ENCODE results near the gene STRA8. TPM values are rescaled to one million over a fixed set of nuclear protein-coding genes. Genes with fewer than 3 reads are reported as not detected.

Gene STRA8
- total RNA-seq, 1 experiment from 2014 or later = not detected

DNA sequence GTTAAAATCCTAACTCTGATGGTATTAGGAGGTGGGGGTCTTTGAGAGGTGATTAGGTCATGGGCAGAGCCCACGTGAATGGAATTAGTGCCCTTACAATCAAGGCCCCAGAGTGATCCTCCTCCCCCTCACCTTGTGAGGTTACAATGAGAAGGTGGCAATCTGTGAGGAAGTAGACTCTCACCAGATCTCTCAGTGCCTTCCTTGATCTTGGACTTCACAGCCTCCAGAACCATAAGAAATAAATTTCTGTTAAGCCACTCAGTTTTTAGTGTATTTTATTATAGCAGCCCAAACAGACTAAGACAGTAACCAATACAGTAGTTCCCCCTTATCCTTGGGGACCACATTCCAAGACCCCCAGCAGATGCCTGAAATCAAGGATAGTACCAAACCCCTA, 32.0 kb downstream of the STRA8 start:
- no peak for TF ChIP-seq REST (IDR thresholded peaks at IDR 0.05; ENCODE audit: insufficient read depth in 1 of 2, low read depth in 2 of 2, low read length in 1 of 2)
- TF ChIP-seq, protein P1, sequence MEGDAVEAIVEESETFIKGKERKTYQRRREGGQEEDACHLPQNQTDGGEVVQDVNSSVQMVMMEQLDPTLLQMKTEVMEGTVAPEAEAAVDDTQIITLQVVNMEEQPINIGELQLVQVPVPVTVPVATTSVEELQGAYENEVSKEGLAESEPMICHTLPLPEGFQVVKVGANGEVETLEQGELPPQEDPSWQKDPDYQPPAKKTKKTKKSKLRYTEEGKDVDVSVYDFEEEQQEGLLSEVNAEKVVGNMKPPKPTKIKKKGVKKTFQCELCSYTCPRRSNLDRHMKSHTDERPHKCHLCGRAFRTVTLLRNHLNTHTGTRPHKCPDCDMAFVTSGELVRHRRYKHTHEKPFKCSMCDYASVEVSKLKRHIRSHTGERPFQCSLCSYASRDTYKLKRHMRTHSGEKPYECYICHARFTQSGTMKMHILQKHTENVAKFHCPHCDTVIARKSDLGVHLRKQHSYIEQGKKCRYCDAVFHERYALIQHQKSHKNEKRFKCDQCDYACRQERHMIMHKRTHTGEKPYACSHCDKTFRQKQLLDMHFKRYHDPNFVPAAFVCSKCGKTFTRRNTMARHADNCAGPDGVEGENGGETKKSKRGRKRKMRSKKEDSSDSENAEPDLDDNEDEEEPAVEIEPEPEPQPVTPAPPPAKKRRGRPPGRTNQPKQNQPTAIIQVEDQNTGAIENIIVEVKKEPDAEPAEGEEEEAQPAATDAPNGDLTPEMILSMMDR (IDR thresholded peaks at IDR 0.05) = no peak
- H3K4me1 ChIP-seq (ENCODE audit: control insufficient read depth, insufficient read depth, low read length) = no peaks in the 10 kb centered on the region
- no peak for DNase-seq (ENCODE audit: low read depth, low spot score)
- ChIA-PET POLR2A (no interaction called here), CTCF (no interaction called here)
- no peak for ATAC-seq
- in situ Hi-C loops (cut with HindIII; ENCODE audit: low pct_unique_long_range_greater_than_20kb, low sequenced_read_pairs) (no loop called here), intact Hi-C loops (cut with micrococcal nuclease; ENCODE audit: unreplicated experiment) (no loop called here)
- no peak overlapping the region for H3K4me3 ChIP-seq (ENCODE audit: low read depth in 2 of 2, low read length in 2 of 2)
- H3K27ac ChIP-seq (ENCODE audit: low read length) = no peak overlapping the region
- no peaks in the 10 kb centered on the region for H3K9me3 ChIP-seq (ENCODE audit: control insufficient read depth, insufficient read depth, low read depth, low read length)
- no peaks in the 10 kb centered on the region for H3K36me3 ChIP-seq (ENCODE audit: control insufficient read depth, insufficient read depth, low read length)
- H3K27me3 ChIP-seq (ENCODE audit: control insufficient read depth, insufficient read depth, low read length) = no peaks in the 10 kb centered on the region
- BruUV-seq (replicated peaks) = no TSS peak

GRCh38 chr7:135269921-135270320, 36.3 kb downstream of the STRA8 start:
- ChIA-PET POLR2A (no interaction called here), CTCF (no interaction called here)
- H3K36me3 ChIP-seq (ENCODE audit: control insufficient read depth, insufficient read depth, low read length) = no peaks in the 10 kb centered on the region
- intact Hi-C loops (cut with micrococcal nuclease; ENCODE audit: unreplicated experiment) = no loop called here
- DNase-seq (ENCODE audit: low read depth, low spot score) (no peak), ATAC-seq (no peak)
- no peaks in the 10 kb centered on the region for H3K4me1 ChIP-seq (ENCODE audit: control insufficient read depth, insufficient read depth, low read length)
- no peaks in the 10 kb centered on the region for H3K9me3 ChIP-seq (ENCODE audit: control insufficient read depth, insufficient read depth, low read depth, low read length)
- in situ Hi-C loops (cut with HindIII; ENCODE audit: low pct_unique_long_range_greater_than_20kb, low sequenced_read_pairs) = no loop called here
- H3K27me3 ChIP-seq (ENCODE audit: control insufficient read depth, insufficient read depth, low read length) = no peaks in the 10 kb centered on the region
- TF ChIP-seq TCF7L2 (IDR thresholded peaks at IDR 0.05; ENCODE audit: low read depth, low read length) = no peak
- no peak for TF ChIP-seq POLR2AphosphoS5 (IDR thresholded peaks at IDR 0.05; ENCODE audit: low read depth, low read length)
- H3K4me3 ChIP-seq (ENCODE audit: low read depth in 2 of 2, low read length in 2 of 2) = no peak overlapping the region
- no TSS peak for BruUV-seq (replicated peaks)
- H3K27ac ChIP-seq (ENCODE audit: low read length) = no peak overlapping the region

GRCh38 chr7:135270577-135271254, 37.1 kb downstream of the STRA8 start:
- CTCF ChIA-PET = no interaction called here
- Histone ChIP-seq H3K4me1 (ENCODE audit: control insufficient read depth, insufficient read depth, low read length) (no peaks in the 10 kb centered on the region), H3K27ac (ENCODE audit: low read length) (no peak overlapping the region), H3K9me3 (ENCODE audit: control insufficient read depth, insufficient read depth, low read depth, low read length) (no peaks in the 10 kb centered on the region), H3K27me3 (ENCODE audit: control insufficient read depth, insufficient read depth, low read length) (no peaks in the 10 kb centered on the region), H3K4me3 (ENCODE audit: low read depth in 2 of 2, low read length in 2 of 2) (no peak overlapping the region), H3K36me3 (ENCODE audit: control insufficient read depth, insufficient read depth, low read length) (no peaks in the 10 kb centered on the region)
- POLR2A ChIA-PET = no interaction called here
- TF ChIP-seq TCF7L2 (IDR thresholded peaks at IDR 0.05; ENCODE audit: low read depth, low read length) (no peak), POLR2AphosphoS5 (IDR thresholded peaks at IDR 0.05; ENCODE audit: low read depth, low read length) (no peak), REST (IDR thresholded peaks at IDR 0.05; ENCODE audit: insufficient read depth in 1 of 2, low read depth in 2 of 2, low read length in 1 of 2) (no peak), SIN3A (IDR thresholded peaks at IDR 0.05; ENCODE audit: borderline replicate concordance, insufficient read depth, low read depth, low read length) (no peak)
- TF ChIP-seq, protein P1 (IDR thresholded peaks at IDR 0.05) = no peak
- in situ Hi-C loops (cut with HindIII; ENCODE audit: low pct_unique_long_range_greater_than_20kb, low sequenced_read_pairs) = no loop called here
- ATAC-seq = 0 out of 2 replicates have a peak, but pooled peaks have one; percentile 23
- BruUV-seq (replicated peaks) = no TSS peak
- DNase-seq (ENCODE audit: low read depth, low spot score) = no peak
- intact Hi-C loops (cut with micrococcal nuclease; ENCODE audit: unreplicated experiment) = no loop called here
